ENCODE measurements around the gene PADI2.

PADI2 gene

DNA sequence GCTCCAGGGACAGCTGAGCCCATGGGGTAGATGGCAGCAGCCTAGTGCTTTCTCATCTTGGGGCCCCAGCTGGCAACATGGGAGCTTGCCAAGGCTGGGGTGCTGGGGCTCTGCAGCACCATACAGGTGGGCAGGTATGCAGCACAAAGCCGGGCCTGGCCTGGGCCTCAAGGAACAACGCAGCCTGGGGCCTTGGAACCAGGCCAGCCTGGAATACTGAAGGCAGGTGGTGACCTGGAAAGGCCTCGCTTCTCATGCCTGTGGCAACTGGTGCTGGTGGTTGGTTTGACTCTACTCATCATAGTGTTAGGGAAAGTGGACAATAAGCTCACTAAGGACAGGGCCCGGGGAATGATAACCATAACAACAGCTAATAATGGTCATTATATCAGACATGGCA lies 38.4 kb downstream of the PADI2 start:
- Histone ChIP-seq H3K36me3 (ENCODE audit: control insufficient read depth, low read length) (no peaks in the 10 kb centered on the region), H3K27ac (ENCODE audit: low read depth, low read length) (no peak overlapping the region), H3F3A (ENCODE audit: control insufficient read depth, insufficient read depth) (no peaks in the 10 kb centered on the region), H3K27me3 (ENCODE audit: control insufficient read depth, low read length) (no peaks in the 10 kb centered on the region), H3K9me2 (replicated peaks; ENCODE audit: control insufficient read depth, low read length) (no peaks in the 10 kb centered on the region), H3K9me3 (ENCODE audit: control insufficient read depth, insufficient read depth, low read length) (no peaks in the 10 kb centered on the region), H3K4me3 (ENCODE audit: low read length) (no peak overlapping the region), H3K4me2 (ENCODE audit: low read length) (no peak overlapping the region), H4K20me1 (ENCODE audit: control insufficient read depth, insufficient read depth, low read depth, low read length) (no peaks in the 10 kb centered on the region), H3K4me1 (ENCODE audit: control insufficient read depth, low read length) (no peaks in the 10 kb centered on the region), H3K79me2 (ENCODE audit: control insufficient read depth, low read length) (no peaks in the 10 kb centered on the region)
- TF ChIP-seq, protein P1, sequence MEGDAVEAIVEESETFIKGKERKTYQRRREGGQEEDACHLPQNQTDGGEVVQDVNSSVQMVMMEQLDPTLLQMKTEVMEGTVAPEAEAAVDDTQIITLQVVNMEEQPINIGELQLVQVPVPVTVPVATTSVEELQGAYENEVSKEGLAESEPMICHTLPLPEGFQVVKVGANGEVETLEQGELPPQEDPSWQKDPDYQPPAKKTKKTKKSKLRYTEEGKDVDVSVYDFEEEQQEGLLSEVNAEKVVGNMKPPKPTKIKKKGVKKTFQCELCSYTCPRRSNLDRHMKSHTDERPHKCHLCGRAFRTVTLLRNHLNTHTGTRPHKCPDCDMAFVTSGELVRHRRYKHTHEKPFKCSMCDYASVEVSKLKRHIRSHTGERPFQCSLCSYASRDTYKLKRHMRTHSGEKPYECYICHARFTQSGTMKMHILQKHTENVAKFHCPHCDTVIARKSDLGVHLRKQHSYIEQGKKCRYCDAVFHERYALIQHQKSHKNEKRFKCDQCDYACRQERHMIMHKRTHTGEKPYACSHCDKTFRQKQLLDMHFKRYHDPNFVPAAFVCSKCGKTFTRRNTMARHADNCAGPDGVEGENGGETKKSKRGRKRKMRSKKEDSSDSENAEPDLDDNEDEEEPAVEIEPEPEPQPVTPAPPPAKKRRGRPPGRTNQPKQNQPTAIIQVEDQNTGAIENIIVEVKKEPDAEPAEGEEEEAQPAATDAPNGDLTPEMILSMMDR (IDR thresholded peaks at IDR 0.05; ENCODE audit: low read depth, low read length, poor library complexity, severe bottlenecking) = no peak
- no peak for TF ChIP-seq EZH2phosphoT487 (IDR thresholded peaks at IDR 0.05; ENCODE audit: borderline replicate concordance, low read length)

DNA sequence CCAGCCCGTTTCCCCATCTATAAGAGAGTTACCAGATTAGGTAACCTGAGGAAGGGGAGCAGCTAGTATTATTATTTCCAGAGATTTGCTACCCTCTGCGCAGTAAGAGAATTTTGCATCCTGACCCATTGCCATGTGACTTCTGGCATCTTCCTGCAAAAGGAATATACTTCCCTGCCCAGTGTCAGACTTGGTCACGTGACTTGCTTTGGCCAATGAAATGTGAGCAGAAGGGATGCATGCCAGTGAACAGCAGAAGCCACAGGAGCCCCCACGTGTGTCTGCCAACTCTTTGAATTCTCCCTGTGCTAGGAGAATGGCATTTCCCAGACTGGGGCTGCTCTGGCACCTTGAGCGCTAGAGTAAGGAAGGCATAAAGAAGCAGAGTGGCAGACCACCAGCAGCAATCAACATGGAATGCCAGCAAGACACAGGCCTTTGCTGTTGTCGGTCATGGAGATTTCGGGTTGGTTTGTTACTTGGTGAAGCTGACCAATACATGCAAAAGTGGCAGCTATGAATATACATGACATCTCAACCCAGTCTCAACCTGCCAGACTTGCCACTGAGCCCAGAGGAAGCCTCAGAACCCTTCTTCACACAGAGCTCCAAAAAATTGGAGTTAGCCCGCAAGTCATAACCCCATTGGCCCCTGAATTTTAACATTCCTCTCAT lies 39.0 kb downstream of the PADI2 start:
- TF ChIP-seq EZH2phosphoT487 (IDR thresholded peaks at IDR 0.05; ENCODE audit: borderline replicate concordance, low read length) = no peak
- TF ChIP-seq, protein P1 (IDR thresholded peaks at IDR 0.05; ENCODE audit: low read depth, low read length, poor library complexity, severe bottlenecking) = no peak
- H4K20me1 ChIP-seq (ENCODE audit: control insufficient read depth, insufficient read depth, low read depth, low read length) = no peaks in the 10 kb centered on the region
- no peaks in the 10 kb centered on the region for H3F3A ChIP-seq (ENCODE audit: control insufficient read depth, insufficient read depth)
- H3K4me3 ChIP-seq (ENCODE audit: low read length) = no peak overlapping the region
- H3K36me3 ChIP-seq (ENCODE audit: control insufficient read depth, low read length) = no peaks in the 10 kb centered on the region
- H3K4me2 ChIP-seq (ENCODE audit: low read length) = no peak overlapping the region
- H3K79me2 ChIP-seq (ENCODE audit: control insufficient read depth, low read length) = no peaks in the 10 kb centered on the region
- H3K9me3 ChIP-seq (ENCODE audit: control insufficient read depth, insufficient read depth, low read length) = no peaks in the 10 kb centered on the region; the same call in 1 of the 2 replicates
- no peak overlapping the region for H3K27ac ChIP-seq (ENCODE audit: low read depth, low read length)
- H3K4me1 ChIP-seq (ENCODE audit: control insufficient read depth, low read length) = no peaks in the 10 kb centered on the region
- H3K27me3 ChIP-seq (ENCODE audit: control insufficient read depth, low read length) = no peaks in the 10 kb centered on the region
- H3K9me2 ChIP-seq (replicated peaks; ENCODE audit: control insufficient read depth, low read length) = no peaks in the 10 kb centered on the region

DNA sequence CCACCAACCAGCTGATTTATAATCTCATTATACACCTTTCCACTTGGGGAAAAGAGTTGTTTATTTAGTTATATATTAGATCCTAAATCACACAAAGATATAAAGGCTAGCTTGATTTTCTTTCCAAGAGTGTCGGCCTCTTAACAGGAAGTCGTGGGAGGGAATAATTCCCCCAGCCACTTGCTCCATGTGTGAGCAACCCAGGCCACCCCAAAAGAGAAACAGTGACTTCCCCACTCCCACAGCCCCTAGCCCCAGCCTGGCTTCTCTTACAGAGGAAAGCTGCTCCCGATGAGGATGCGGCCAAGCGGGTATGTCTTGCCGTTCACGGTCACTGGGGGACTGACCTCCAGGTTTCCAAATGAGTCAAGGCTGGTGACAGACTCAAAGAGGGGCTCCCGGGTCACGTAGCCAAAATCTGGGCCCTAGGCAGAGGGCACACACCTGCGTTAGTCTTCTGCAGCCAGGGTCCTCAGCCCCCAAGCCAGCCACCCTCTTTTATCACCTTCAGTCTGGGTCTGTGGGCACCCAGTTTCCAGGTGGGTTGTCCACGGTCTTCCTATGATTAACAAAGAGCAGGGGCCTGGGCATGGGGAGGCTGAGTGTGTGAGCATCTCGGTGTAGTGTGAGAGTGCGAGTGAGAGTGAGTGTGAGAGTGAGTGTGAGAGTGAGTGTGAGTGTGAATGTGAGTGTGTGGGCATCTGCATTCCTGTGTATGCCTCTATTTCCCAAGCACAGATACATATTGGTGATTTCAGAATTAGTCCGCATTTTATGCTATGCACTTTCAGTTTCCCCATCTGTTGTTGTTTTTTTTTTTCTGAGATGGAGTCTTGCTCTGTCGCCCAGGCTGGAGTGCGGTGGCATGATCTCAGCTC lies 40.0 kb downstream of the PADI2 start:
- Histone ChIP-seq H3K9me3 (ENCODE audit: control insufficient read depth, insufficient read depth, low read length) (no peaks in the 10 kb centered on the region; the same call in 1 of the 2 replicates), H3K4me1 (ENCODE audit: control insufficient read depth, low read length) (no peaks in the 10 kb centered on the region), H3F3A (ENCODE audit: control insufficient read depth, insufficient read depth) (no peaks in the 10 kb centered on the region), H3K4me3 (ENCODE audit: low read length) (no peak overlapping the region), H3K27ac (ENCODE audit: low read depth, low read length) (no peak overlapping the region), H3K9me2 (replicated peaks; ENCODE audit: control insufficient read depth, low read length) (no peaks in the 10 kb centered on the region), H3K4me2 (ENCODE audit: low read length) (no peak overlapping the region), H3K79me2 (ENCODE audit: control insufficient read depth, low read length) (no peaks in the 10 kb centered on the region), H4K20me1 (ENCODE audit: control insufficient read depth, insufficient read depth, low read depth, low read length) (no peaks in the 10 kb centered on the region), H3K27me3 (ENCODE audit: control insufficient read depth, low read length) (no peaks in the 10 kb centered on the region), H3K36me3 (ENCODE audit: control insufficient read depth, low read length) (no peaks in the 10 kb centered on the region)
- TF ChIP-seq EZH2phosphoT487 (IDR thresholded peaks at IDR 0.05; ENCODE audit: borderline replicate concordance, low read length) = no peak
- TF ChIP-seq, protein P1 (IDR thresholded peaks at IDR 0.05; ENCODE audit: low read depth, low read length, poor library complexity, severe bottlenecking) = no peak
